GM19372 (cell line): ENCODE results near the gene NMBR.
"Not testable (repeated sequence)": the region's sequence is repeated elsewhere in the genome, so short reads cannot be mapped to it uniquely, and the experiment has no call there.

Source experiments
- ATAC-seq: cut with Tn5 transposase; IDR thresholded peaks from one replicate; pipeline ENCODE4 v1.9.1; 2021; ENCODE audit warnings: mild to moderate bottlenecking, low read depth, moderate library complexity; ENCODE audit not compliant: unreplicated experiment

Gene NMBR

GRCh38 chr6:142146828-142147662, at the start of gene NMBR, which contains the start of gene VTA1:
NMBR (minus strand) TSS chr6:142147122; CDS start chr6:142088658, 58,464 bp downstream.
VTA1 (plus strand) TSS chr6:142147263; CDS start chr6:142147288, 25 bp downstream.
- peak; percentile 100 for ATAC-seq

GRCh38 chr6:142195862-142196541, 49.1 kb upstream of the NMBR start:
- no peak for ATAC-seq

- ATAC-seq: no peak
Observed at GRCh38 chr6:142193621-142194020, 46.7 kb upstream of the NMBR start.

- ATAC-seq: no peak
Observed at GRCh38 chr6:142192343-142192742, 45.4 kb upstream of the NMBR start.

- no peak for ATAC-seq
Observed at GRCh38 chr6:142189057-142189456, 42.1 kb upstream of the NMBR start.

- not testable (repeated sequence) for ATAC-seq
Observed at GRCh38 chr6:142188341-142188740, 41.4 kb upstream of the NMBR start.

GRCh38 chr6:142187209-142187608, 40.3 kb upstream of the NMBR start:
- no peak for ATAC-seq

- ATAC-seq: no peak
Observed at GRCh38 chr6:142185641-142186040, 38.7 kb upstream of the NMBR start.

GRCh38 chr6:142184307-142184706, 37.4 kb upstream of the NMBR start:
- ATAC-seq: no peak

- ATAC-seq: no peak
Observed at GRCh38 chr6:142183351-142183750, 36.4 kb upstream of the NMBR start.

- no peak for ATAC-seq
Observed at GRCh38 chr6:142182004-142182403, 35.1 kb upstream of the NMBR start.

- no peak for ATAC-seq
Observed at GRCh38 chr6:142178129-142178528, 31.2 kb upstream of the NMBR start.

GRCh38 chr6:142174703-142175102, 27.8 kb upstream of the NMBR start:
- no peak for ATAC-seq

- ATAC-seq: no peak
Observed at GRCh38 chr6:142173980-142174379, 27.1 kb upstream of the NMBR start.

- ATAC-seq: no peak
Observed at GRCh38 chr6:142172758-142173157, 25.8 kb upstream of the NMBR start.

GRCh38 chr6:142171351-142171750, 24.4 kb upstream of the NMBR start:
- ATAC-seq: no peak

GRCh38 chr6:142167486-142167885, 20.6 kb upstream of the NMBR start:
- ATAC-seq: no peak

GRCh38 chr6:142167071-142167470, 20.1 kb upstream of the NMBR start:
- no peak for ATAC-seq

- ATAC-seq: no peak
Observed at GRCh38 chr6:142165227-142165626, 18.3 kb upstream of the NMBR start.

GRCh38 chr6:142162780-142163179, 15.9 kb upstream of the NMBR start:
- no peak for ATAC-seq

- not testable (repeated sequence) for ATAC-seq
Observed at GRCh38 chr6:142156758-142157068, 9.8 kb upstream of the NMBR start.
